Parathyroid adenoma (tissue), 2 donors: ENCODE results near the gene ATL2.
"Not testable (repeated sequence)": the region's sequence is repeated elsewhere in the genome, so short reads cannot be mapped to it uniquely, and the experiment has no call there.

ENCODE experiments used
- H2AFZ ChIP-seq: fragments of 300-600 bp; sonication (generic); one replicate; pipeline ENCODE4 v1.7.0; 2017; ENCODE audit warnings: antibody characterized with exemption, mild to moderate bottlenecking
- H3K27ac ChIP-seq: fragments of 300-600 bp; sonication (generic); one replicate; pipeline ENCODE4 v1.7.0; 2017
- H3K27me3 ChIP-seq: fragments of 300-600 bp; sonication (generic); one replicate; pipeline ENCODE4 v1.7.0; 2017; ENCODE audit warnings: low read length; ENCODE audit not compliant: control insufficient read depth, insufficient read depth
- H3K36me3 ChIP-seq: fragments of 300-600 bp; sonication (generic); one replicate; pipeline ENCODE4 v1.7.0; 2017; ENCODE audit warnings: low read length; ENCODE audit not compliant: control insufficient read depth, insufficient read depth
- H3K4me1 ChIP-seq: fragments of 300-600 bp; sonication (generic); one replicate; pipeline ENCODE4 v1.7.0; 2017; ENCODE audit warnings: control low read depth
- H3K4me2 ChIP-seq: fragments of 300-600 bp; sonication (generic); one replicate; pipeline ENCODE4 v1.7.0; 2017; ENCODE audit warnings: low read length
- H3K4me3 ChIP-seq: fragments of 300-600 bp; sonication (generic); one replicate; pipeline ENCODE4 v1.7.0; 2017; ENCODE audit warnings: low read depth, low read length
- H3K79me2 ChIP-seq: fragments of 300-600 bp; sonication (generic); one replicate; pipeline ENCODE4 v1.7.0; 2017; ENCODE audit warnings: control low read depth
- H3K9ac ChIP-seq: fragments of 300-600 bp; sonication (generic); one replicate; pipeline ENCODE4 v1.7.0; 2017; ENCODE audit warnings: mild to moderate bottlenecking
- H3K9me3 ChIP-seq: fragments of 300-600 bp; sonication (generic); one replicate; pipeline ENCODE4 v1.7.0; 2017; ENCODE audit warnings: low read length; ENCODE audit not compliant: control insufficient read depth
- CTCF ChIP-seq: fragments of 300-600 bp; sonication (generic); IDR thresholded peaks from one replicate; pipeline ENCODE4 v1.7.0; 2017; ENCODE audit warnings: antibody characterized with exemption, mild to moderate bottlenecking
- donor health status: primary hyperparathyroidism.

ATL2 gene

GRCh38 chr2:38336621-38337020, 40.5 kb downstream of the ATL2 start:
- TF ChIP-seq CTCF: no peak
- Histone ChIP-seq H2AFZ (no peak overlapping the region), H3K36me3 (no peaks in the 10 kb centered on the region)

GRCh38 chr2:38330754-38331153, 46.3 kb downstream of the ATL2 start:
- no peak overlapping the region for H3K4me3 ChIP-seq
- H3K4me1 ChIP-seq: no peaks in the 10 kb centered on the region
- H3K27me3 ChIP-seq: no peaks in the 10 kb centered on the region
- no peak overlapping the region for H3K4me2 ChIP-seq
- H3K36me3 ChIP-seq: no peaks in the 10 kb centered on the region
- no peak overlapping the region for H3K27ac ChIP-seq
- peaks cover 7% of the 10 kb centered on the region for H3K79me2 ChIP-seq
- TF ChIP-seq CTCF: no peak
- no peak overlapping the region for H3K9ac ChIP-seq
- no peaks in the 10 kb centered on the region for H3K9me3 ChIP-seq
- no peak overlapping the region for H2AFZ ChIP-seq

More at GRCh38 chr2:38336621-38337020, 40.5 kb downstream of the ATL2 start:
- Histone ChIP-seq H3K9me3 (no peaks in the 10 kb centered on the region), H3K4me1 (no peaks in the 10 kb centered on the region), H3K27me3 (no peaks in the 10 kb centered on the region), H3K4me3 (no peak overlapping the region), H3K4me2 (no peak overlapping the region), H3K9ac (no peak overlapping the region), H3K27ac (no peak overlapping the region), H3K79me2 (no peaks in the 10 kb centered on the region)

GRCh38 chr2:38327580-38327979, 49.5 kb downstream of the ATL2 start:
- no peak overlapping the region for H3K4me3 ChIP-seq
- H3K9me3 ChIP-seq: no peaks in the 10 kb centered on the region
- H3K9ac ChIP-seq: no peak overlapping the region
- no peak overlapping the region for H3K4me2 ChIP-seq
- H3K27me3 ChIP-seq: no peaks in the 10 kb centered on the region
- no peaks in the 10 kb centered on the region for H3K36me3 ChIP-seq
- no peaks in the 10 kb centered on the region for H3K4me1 ChIP-seq
- H3K27ac ChIP-seq: no peak overlapping the region
- peaks cover 15% of the 10 kb centered on the region for H3K79me2 ChIP-seq
- no peak overlapping the region for H2AFZ ChIP-seq
- TF ChIP-seq CTCF: no peak

- Histone ChIP-seq H3K27me3 (no peaks in the 10 kb centered on the region), H3K4me1 (peaks cover 4% of the 10 kb centered on the region), H3K9me3 (no peaks in the 10 kb centered on the region), H3K4me2 (no peak overlapping the region), H3K4me3 (no peak overlapping the region), H3K36me3 (no peaks in the 10 kb centered on the region), H3K27ac (no peak overlapping the region), H2AFZ (no peak overlapping the region), H3K79me2 (peaks cover 15% of the 10 kb centered on the region), H3K9ac (no peak overlapping the region)
- TF ChIP-seq CTCF: no peak
Observed at GRCh38 chr2:38323623-38324022, 53.5 kb downstream of the ATL2 start.

- no peak overlapping the region for H2AFZ ChIP-seq
- no peak for TF ChIP-seq CTCF
- peaks cover 15% of the 10 kb centered on the region for H3K79me2 ChIP-seq
- H3K9me3 ChIP-seq: no peaks in the 10 kb centered on the region
- no peak overlapping the region for H3K27ac ChIP-seq
- H3K36me3 ChIP-seq: no peaks in the 10 kb centered on the region
- H3K4me2 ChIP-seq: no peak overlapping the region
- no peak overlapping the region for H3K4me3 ChIP-seq
- no peak overlapping the region for H3K9ac ChIP-seq
- peaks cover 4% of the 10 kb centered on the region for H3K4me1 ChIP-seq
- H3K27me3 ChIP-seq: no peaks in the 10 kb centered on the region
Observed at GRCh38 chr2:38322224-38322914, 54.7 kb downstream of the ATL2 start.

- not testable (repeated sequence) for H3K4me1 ChIP-seq, H3K4me2 ChIP-seq, H3K27ac ChIP-seq, H3K9me3 ChIP-seq, H3K36me3 ChIP-seq, H3K27me3 ChIP-seq, H3K9ac ChIP-seq, H3K4me3 ChIP-seq, H2AFZ ChIP-seq, H3K79me2 ChIP-seq
Observed at GRCh38 chr2:38319240-38319639, 57.8 kb downstream of the ATL2 start.
